ENCODE results near the gene RHOXF1.

DNA sequence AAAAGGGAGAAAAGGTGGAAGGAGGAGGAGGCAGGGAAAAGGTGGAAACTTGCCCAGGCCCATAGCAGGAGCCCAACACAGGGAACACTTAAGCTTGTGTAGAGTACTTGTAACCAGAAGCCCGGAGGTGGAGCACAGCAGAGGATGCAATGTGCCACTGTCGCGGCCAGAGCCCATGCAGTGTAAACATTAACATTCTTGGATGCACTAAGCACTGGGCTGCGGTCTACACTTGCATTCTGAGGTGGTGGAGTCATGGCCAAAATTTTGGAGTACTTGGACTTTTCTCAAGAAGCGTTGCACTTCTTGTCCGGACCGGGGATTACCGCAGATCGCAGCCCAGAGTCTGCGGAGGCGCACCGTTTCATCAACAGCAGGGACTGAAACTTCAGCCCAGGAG lies 4.5 kb upstream of the RHOXF1 start:
- no peak for TF ChIP-seq CTCF (IDR thresholded peaks at IDR 0.05)
- TF ChIP-seq POLR2A (IDR thresholded peaks at IDR 0.05), result no peak
